Measurements from ENCODE around the gene HOXB4. TPM values are rescaled to one million over a fixed set of nuclear protein-coding genes. Genes with fewer than 3 reads are reported as not detected.

HOXB4 gene
- total RNA-seq, 1 donor = 0.36 TPM

- TF ChIP-seq CTCF (IDR thresholded peaks at IDR 0.05; ENCODE audit: extremely low read depth, low read depth, low read length) = no peak
- H3K4me1 ChIP-seq (ENCODE audit: insufficient read depth, low read length) = no peaks in the 10 kb centered on the region
Observed at GRCh38 chr17:48532261-48532660, 45.9 kb downstream of the HOXB4 start.

DNA sequence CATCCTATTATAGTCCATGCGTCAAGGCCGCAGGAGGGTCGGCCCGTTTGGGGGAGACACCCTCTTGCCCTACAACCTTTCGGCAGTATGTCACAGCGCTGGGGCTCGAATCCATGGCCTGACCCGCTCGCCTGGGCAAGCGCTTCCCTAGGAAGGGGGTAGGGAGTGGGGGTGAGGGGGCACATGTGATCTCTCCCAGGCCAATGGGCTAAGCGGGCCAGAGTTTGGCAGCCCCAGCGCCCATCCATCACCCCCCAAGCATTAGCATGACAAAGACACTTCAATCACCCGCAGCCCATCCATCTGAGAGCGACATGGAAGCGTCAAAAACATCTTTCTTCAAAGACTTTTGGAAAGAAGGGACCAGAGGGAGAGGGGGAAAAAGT is 47.3 kb downstream of the HOXB4 start, which contains the start of gene HOXB1:
HOXB1 (minus strand) TSS at position 125 of the 386 bp plus-strand sequence; CDS start at position 18, 107 bp downstream.
- no peak within 1 kb of the TSS for H2AFZ ChIP-seq (ENCODE audit: low read length)
- no peak within 1 kb of the TSS for H3K4me3 ChIP-seq (ENCODE audit: insufficient read depth, low read length)
- H3K79me2 ChIP-seq (ENCODE audit: insufficient read depth, low read length) = no peaks in the 10 kb centered on the region
- no peak within 1 kb of the TSS for H3K27ac ChIP-seq (ENCODE audit: low read depth, low read length)
- H3K4me2 ChIP-seq (ENCODE audit: insufficient read depth, low read length) = no peak within 1 kb of the TSS
- no peaks in the 10 kb centered on the region for H4K20me1 ChIP-seq (ENCODE audit: insufficient read depth, low read length)
- TF ChIP-seq CTCF (IDR thresholded peaks at IDR 0.05; ENCODE audit: extremely low read depth, low read depth, low read length) = no peak
- H3K27me3 ChIP-seq (ENCODE audit: insufficient read depth, low read length) = peaks cover 54% of the 10 kb centered on the region
- no peak for DNase-seq (ENCODE audit: insufficient read length, low spot score, missing footprints)
- no peaks in the 10 kb centered on the region for H3K36me3 ChIP-seq (ENCODE audit: insufficient read depth, low read length)
- no peaks in the 10 kb centered on the region for H3K4me1 ChIP-seq (ENCODE audit: insufficient read depth, low read length)
- H3K9me3 ChIP-seq (ENCODE audit: low read depth, low read length) = no peaks in the 10 kb centered on the region

More at GRCh38 chr17:48532261-48532660, 45.9 kb downstream of the HOXB4 start:
- no peaks in the 10 kb centered on the region for H3K36me3 ChIP-seq (ENCODE audit: insufficient read depth, low read length)
- no peak overlapping the region for H3K4me2 ChIP-seq (ENCODE audit: insufficient read depth, low read length)
- H3K27ac ChIP-seq (ENCODE audit: low read depth, low read length) = no peak overlapping the region
- no peak overlapping the region for H2AFZ ChIP-seq (ENCODE audit: low read length)
- H3K4me3 ChIP-seq (ENCODE audit: insufficient read depth, low read length) = no peak overlapping the region
- no peaks in the 10 kb centered on the region for H3K9me3 ChIP-seq (ENCODE audit: low read depth, low read length)
- peaks cover 44% of the 10 kb centered on the region for H3K27me3 ChIP-seq (ENCODE audit: insufficient read depth, low read length)
- DNase-seq (ENCODE audit: insufficient read length, low spot score, missing footprints) = no peak
- no peaks in the 10 kb centered on the region for H4K20me1 ChIP-seq (ENCODE audit: insufficient read depth, low read length)
- H3K79me2 ChIP-seq (ENCODE audit: insufficient read depth, low read length) = no peaks in the 10 kb centered on the region

GRCh38 chr17:48530208-48530886 is 47.8 kb downstream of the HOXB4 start:
- no peak overlapping the region for H3K27ac ChIP-seq (ENCODE audit: low read depth, low read length)
- no peak for TF ChIP-seq CTCF (IDR thresholded peaks at IDR 0.05; ENCODE audit: extremely low read depth, low read depth, low read length)

DNA sequence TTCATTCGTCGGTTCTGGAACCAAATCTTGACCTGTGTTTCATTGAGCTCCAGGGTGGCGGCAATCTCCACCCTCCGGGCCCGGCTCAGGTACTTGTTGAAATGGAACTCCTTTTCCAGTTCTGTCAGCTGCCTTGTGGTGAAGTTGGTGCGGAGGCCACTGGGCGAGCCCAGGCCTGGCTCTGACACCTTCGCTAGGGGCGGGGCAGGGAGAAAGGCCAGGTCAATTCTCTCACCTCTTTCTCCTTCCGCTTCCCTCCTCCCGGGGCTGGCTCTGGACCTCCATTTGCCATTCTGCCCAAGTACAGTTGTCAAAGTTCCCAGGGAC is 48.5 kb downstream of the HOXB4 start:
- TF ChIP-seq CTCF (IDR thresholded peaks at IDR 0.05; ENCODE audit: extremely low read depth, low read depth, low read length) = no peak
- Histone ChIP-seq H3K27me3 (ENCODE audit: insufficient read depth, low read length) (peaks cover 59% of the 10 kb centered on the region), H3K4me2 (ENCODE audit: insufficient read depth, low read length) (no peak overlapping the region), H4K20me1 (ENCODE audit: insufficient read depth, low read length) (no peaks in the 10 kb centered on the region), H3K9me3 (ENCODE audit: low read depth, low read length) (no peaks in the 10 kb centered on the region), H2AFZ (ENCODE audit: low read length) (no peak overlapping the region), H3K4me3 (ENCODE audit: insufficient read depth, low read length) (no peak overlapping the region), H3K4me1 (ENCODE audit: insufficient read depth, low read length) (no peaks in the 10 kb centered on the region), H3K79me2 (ENCODE audit: insufficient read depth, low read length) (no peaks in the 10 kb centered on the region), H3K27ac (ENCODE audit: low read depth, low read length) (no peak overlapping the region), H3K36me3 (ENCODE audit: insufficient read depth, low read length) (no peaks in the 10 kb centered on the region)
- peak; percentile 36 for DNase-seq (ENCODE audit: insufficient read length, low spot score, missing footprints)

More at GRCh38 chr17:48530208-48530886, 47.8 kb downstream of the HOXB4 start:
- no peaks in the 10 kb centered on the region for H3K4me1 ChIP-seq (ENCODE audit: insufficient read depth, low read length)
- H3K36me3 ChIP-seq (ENCODE audit: insufficient read depth, low read length) = no peaks in the 10 kb centered on the region
- no peaks in the 10 kb centered on the region for H3K9me3 ChIP-seq (ENCODE audit: low read depth, low read length)
- no peak overlapping the region for H3K4me3 ChIP-seq (ENCODE audit: insufficient read depth, low read length)
- H3K4me2 ChIP-seq (ENCODE audit: insufficient read depth, low read length) = no peak overlapping the region
- no peak overlapping the region for H2AFZ ChIP-seq (ENCODE audit: low read length)
- no peaks in the 10 kb centered on the region for H4K20me1 ChIP-seq (ENCODE audit: insufficient read depth, low read length)
- DNase-seq (ENCODE audit: insufficient read length, low spot score, missing footprints) = peak; percentile 57
- no peaks in the 10 kb centered on the region for H3K79me2 ChIP-seq (ENCODE audit: insufficient read depth, low read length)
- H3K27me3 ChIP-seq (ENCODE audit: insufficient read depth, low read length) = peaks cover 54% of the 10 kb centered on the region
